GM21515 (cell line): ENCODE data around the gene OR2T5.
A peak's percentile ranks its signal among the peaks of the same experiment; 100 is the strongest.
"Not testable (repeated sequence)": the region's sequence is repeated elsewhere in the genome, so short reads cannot be mapped to it uniquely, and the experiment has no call there.

Experiments used
- ATAC-seq: cut with Tn5 transposase; IDR thresholded peaks from one replicate; pipeline ENCODE4 v1.9.1; 2021; ENCODE audit not compliant: unreplicated experiment

The OR2T5 gene

GRCh38 chr1:248488289-248488688, at the start of gene OR2T5:
OR2T5 (plus strand) TSS chr1:248488589; CDS start chr1:248488589, 0 bp downstream.
- not testable (repeated sequence) for ATAC-seq

- not testable (repeated sequence) for ATAC-seq
Observed at GRCh38 chr1:248438668-248439067, 49.7 kb upstream of the OR2T5 start.

DNA sequence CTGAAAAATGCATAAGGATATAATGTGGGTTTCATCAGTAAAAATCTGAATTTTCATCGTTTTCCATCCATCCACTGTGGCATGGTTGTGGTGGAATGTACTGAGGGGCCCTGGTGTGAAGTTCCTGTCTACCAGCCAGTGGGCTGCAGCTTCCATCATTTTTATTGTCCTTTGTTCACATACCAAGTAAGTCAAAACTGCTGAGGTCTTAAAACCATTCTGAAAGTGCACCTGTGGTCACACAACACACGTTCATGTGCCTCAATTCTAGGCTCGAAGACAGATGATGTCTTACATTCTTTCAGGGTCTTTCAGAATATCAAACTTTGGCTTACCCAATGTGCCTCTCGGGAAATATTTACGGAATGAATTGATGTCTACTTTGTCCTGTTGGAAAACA, 49.1 kb upstream of the OR2T5 start:
- ATAC-seq, result not testable (repeated sequence)

DNA sequence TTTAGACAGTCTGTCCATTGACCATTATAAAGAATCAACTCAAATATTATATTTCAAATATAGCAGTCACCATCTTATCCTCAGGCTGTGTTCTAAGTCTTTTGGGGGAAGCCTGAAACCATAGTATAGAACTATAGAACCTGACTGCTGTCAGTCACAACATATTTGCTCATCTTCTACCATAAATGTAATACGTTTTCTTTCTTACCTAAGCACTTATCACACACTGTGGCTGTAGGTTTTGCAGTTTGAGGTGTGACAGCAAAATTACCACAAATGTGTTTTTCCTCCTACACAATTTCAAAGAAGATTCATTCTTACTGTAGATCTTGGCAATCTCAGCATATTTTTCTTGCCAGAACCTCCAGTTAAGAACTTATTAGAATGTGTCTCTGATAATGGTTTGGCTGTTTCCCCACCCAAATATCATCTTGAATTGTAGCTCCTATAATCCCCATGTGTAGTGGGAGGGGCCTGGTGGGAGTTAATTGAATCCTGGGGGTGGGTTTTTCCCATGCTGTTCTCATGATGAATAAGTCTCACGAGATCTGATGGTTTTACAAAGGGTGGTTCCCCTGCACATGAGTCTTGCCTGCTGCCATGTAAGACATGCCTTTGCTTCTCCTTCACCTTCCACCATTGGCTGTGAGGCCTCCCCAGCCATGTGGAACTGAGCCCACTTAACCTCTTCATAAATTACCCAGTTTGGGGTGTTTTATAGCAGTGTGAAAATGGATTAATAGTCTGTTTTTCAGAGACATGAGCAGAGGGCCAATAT, 45.7 kb upstream of the OR2T5 start:
- not testable (repeated sequence) for ATAC-seq

- not testable (repeated sequence) for ATAC-seq
Observed at GRCh38 chr1:248444603-248445002, 43.8 kb upstream of the OR2T5 start.

GRCh38 chr1:248445399-248445798, 43.0 kb upstream of the OR2T5 start, which contains the start of gene OR2T2:
OR2T2 (plus strand) TSS chr1:248445637; CDS start chr1:248452798, 7,161 bp downstream.
- not testable (repeated sequence) for ATAC-seq

GRCh38 chr1:248448409-248449074, 39.8 kb upstream of the OR2T5 start:
- ATAC-seq, result peak; percentile 39

DNA sequence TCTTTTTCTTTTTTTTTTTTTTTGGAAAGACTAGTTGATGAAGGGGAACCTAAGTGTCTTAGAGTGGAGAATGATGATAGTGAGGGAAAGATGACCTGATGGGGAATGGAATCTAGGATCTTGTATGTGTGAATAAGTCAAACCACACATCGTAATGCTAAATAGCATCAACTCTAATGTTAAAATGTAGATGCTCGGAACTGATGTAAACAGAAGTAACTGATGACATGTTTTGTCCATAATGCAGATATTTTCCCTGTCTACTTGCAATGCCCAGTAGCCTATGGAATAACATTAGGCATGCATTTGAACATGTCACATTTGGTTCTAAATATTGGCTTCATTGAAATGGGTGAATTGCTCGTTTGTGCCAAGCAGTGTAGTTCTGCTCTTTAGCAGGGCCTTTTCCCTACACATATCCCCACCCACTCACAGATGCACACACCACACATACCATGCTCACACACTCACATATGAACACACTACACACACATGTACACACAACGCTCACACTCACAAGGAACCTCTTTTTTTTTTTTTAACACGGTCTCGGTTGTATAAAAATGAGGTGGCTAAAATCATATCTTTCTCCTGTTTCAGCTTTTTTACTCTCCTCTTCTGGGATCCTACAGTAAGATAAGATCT, 38.4 kb upstream of the OR2T5 start:
- not testable (repeated sequence) for ATAC-seq

DNA sequence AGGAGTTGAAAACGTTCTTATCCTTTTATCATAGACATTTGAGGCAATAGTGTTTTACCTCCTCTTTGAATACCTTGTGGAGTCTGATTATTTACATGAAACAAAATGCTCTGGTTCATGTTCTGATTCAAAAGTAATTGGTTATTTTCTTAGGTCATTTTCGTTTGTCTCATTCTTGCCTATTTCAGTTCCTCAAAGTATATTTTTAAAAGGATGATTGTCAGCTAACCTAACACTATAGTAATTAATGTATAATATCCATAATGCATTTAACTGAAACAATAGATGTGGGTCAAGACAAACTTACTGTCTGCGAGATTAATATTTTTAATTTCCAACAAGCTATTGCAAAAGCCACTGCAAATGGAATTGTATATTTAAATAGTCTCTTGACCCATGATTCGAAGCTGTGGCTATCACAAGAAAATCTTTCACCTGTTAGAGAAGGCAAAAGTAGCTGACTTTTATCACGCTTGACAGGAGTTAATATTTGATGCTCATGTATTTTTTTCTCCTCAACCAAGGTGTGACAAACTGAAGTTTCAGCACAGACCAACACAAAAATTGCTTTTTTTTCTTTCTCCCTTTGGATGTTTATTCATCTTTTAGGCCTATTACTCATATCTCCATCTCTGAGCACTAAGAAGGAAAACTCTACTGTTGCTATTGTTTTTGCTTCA, 37.8 kb upstream of the OR2T5 start:
- peak; percentile 67 for ATAC-seq

- not testable (repeated sequence) for ATAC-seq
Observed at GRCh38 chr1:248453619-248454018, 34.8 kb upstream of the OR2T5 start.

DNA sequence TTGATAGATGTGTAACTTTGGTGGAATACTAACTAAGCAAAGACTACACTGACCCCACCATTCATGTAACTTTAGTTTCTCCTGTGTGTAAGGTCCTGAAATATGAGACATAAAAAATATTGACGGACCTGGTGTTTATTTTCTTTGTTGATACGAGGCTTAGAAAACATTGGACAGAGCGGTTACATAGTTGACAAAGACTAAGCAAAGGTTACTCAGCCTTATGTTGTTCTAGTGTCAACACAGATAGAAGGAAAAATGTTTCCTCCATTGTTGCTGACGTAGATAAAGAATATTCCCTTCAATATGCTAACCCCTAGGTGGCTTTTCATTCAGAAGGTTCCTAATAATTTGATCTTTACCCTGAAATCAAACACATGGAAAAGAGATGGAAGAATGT, 33.3 kb upstream of the OR2T5 start:
- not testable (repeated sequence) for ATAC-seq

DNA sequence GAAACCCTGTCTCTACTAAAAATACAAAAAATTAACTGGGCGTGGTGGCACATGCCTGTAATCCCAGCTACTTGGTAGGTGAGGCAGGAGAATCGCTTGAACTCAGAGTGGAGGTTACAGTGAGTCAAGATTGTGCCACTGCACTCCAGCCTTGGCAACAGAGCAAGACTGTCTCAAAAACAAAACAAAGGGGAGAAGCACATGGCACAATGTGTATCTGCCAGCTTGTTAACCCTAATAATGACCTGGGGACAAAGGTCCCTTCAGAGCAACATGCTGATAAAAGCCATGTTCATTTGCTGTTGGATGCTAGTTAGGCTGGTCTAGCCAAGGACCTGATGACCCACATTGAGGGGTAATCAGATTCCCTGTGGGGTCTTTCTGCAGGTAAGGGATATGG, 31.8 kb upstream of the OR2T5 start:
- ATAC-seq, result not testable (repeated sequence)

DNA sequence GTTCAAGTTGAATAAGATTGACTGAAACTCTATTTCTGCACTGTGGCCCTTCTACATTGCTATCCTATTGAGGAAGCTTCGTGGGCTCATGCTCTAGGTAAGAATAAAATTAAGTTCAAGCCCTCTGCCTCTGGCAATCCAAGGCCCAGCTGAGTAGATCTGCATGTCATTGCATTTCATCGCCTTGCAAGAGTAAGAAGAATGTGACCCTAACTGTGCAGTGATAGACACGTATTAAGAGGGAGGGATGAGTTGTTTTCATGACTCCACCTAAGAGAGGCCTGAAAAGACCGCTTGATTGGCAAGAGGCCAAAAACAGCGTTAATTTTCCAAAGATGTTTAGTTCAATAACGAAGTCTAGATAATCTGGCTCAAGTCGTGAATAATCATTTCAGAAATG, 29.3 kb upstream of the OR2T5 start:
- ATAC-seq, result not testable (repeated sequence)

- ATAC-seq, result no peak
Observed at GRCh38 chr1:248471154-248471553, 17.2 kb upstream of the OR2T5 start.

DNA sequence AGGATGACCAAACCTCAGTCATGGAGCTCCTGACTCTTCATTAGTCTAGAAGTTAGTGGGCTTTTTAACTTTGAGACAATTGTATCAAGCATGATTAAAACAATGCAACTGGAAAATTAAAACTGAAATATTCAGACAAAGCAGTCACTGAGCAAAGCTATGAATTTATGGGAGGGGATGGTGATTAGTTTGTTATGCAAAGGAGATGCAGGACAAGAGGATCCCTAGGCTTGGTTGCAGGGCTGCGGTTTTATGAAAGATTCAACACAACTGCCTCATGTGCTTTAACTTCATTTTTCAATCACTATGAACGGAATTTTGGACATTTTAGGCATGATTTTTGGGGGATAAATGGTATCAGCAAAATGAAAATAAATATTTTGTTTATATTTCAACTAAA, 16.3 kb upstream of the OR2T5 start:
- ATAC-seq, result not testable (repeated sequence)

DNA sequence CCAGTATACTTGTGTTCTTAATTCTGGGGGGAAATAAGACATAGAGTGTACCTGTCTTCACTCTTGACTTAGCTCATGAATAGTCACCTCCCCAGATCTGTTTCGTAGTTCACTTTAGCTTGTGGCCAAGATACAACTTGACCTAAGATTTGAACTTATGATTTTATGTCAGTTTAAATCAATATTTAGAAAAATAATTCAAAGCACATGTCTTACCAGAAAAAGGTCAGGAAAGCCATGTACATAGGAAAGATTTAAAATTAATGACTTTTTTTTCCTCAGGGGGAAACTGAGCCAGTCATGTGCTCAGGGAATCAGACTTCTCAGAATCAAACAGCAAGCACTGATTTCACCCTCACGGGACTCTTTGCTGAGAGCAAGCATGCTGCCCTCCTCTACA, 15.3 kb upstream of the OR2T5 start, which contains the start of gene OR2T3:
TSS of gene OR2T3 (plus strand) at position 301 of the 400 bp plus-strand sequence. CDS start at position 301, 0 bp downstream.
- ATAC-seq, result not testable (repeated sequence)

DNA sequence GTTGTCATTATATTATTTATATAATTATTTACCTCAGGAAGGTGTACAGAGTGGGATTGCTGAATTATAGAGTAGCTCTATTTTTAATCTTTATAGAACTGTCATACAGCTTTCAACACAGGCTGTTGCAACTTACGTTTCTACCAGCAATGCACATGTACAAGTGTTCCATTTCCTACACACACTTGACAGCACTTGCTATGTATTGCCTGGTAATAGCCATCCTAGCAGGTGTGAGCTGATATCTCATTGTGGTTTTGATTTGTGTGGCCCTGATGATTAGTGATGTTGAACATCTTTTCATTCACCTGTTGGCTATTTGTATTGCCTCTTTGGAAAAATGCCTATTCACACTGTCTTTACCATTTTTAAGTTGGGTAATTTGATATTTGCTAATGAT, 12.7 kb upstream of the OR2T5 start:
- peak; percentile 82 for ATAC-seq

GRCh38 chr1:248481686-248482579, 6.5 kb upstream of the OR2T5 start:
- ATAC-seq, result peak; percentile 86

DNA sequence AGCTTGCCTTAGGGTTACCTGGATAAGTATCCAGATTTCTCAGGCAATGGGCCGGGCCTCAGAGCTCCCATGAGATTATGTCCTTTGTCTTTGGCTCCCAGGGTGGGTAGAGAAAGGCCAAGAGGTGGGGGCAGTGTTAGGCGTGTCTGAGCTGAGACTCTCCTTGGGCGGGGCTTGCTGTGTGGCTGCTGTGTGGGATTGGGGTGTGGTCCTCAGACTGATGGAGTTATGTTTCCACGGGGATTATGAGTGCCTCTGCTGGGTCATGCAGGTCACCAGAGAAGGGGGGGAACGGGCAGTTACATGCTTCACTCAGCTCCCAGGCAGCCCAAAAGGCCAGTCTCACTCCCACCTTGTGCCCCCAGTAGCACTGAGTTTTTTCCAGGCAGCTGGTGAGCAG, 8.3 kb downstream of the OR2T5 start:
- ATAC-seq, result not testable (repeated sequence)
